GM12878 (cell line): ENCODE data around the gene RXRG.

ENCODE experiments used
- CTCF ChIP-seq, 3 experiments: IDR thresholded peaks in 2 of 3; conservative IDR thresholded peaks in 1 of 3; 2 replicates each; pipeline ENCODE4 v1.5.1; 2011; ENCODE audit warnings: low read depth in 3 of 3, low read length in 3 of 3, mild to moderate bottlenecking in 3 of 3, control low read depth in 2 of 3, moderate library complexity in 2 of 3, inconsistent platforms in 1 of 3, mixed read lengths in 1 of 3; ENCODE audit not compliant: control insufficient read depth in 2 of 3, insufficient read depth in 1 of 3; ENCODE audit errors: extremely low read depth in 1 of 3
- ETV6 ChIP-seq, 2 experiments: fragments of 450-650 bp in 1 of 2; IDR thresholded peaks in 1 of 2; conservative IDR thresholded peaks in 1 of 2; 2 replicates each; pipeline ENCODE4 v1.6.1; 2014; ENCODE audit warnings: antibody characterized with exemption in 1 of 2, borderline replicate concordance in 1 of 2, low read depth in 1 of 2, mild to moderate bottlenecking in 1 of 2, moderate library complexity in 1 of 2
- HDAC6 ChIP-seq: fragments of 200-600 bp; sonication (generic); IDR thresholded peaks from one replicate; pipeline ENCODE4 v1.8.0; 2017; ENCODE audit warnings: antibody characterized with exemption; ENCODE audit not compliant: unreplicated experiment
- MTA3 ChIP-seq: IDR thresholded peaks from 2 replicates; pipeline ENCODE4 v1.6.1; 2012; ENCODE audit warnings: low read length, inconsistent platforms, borderline replicate concordance
- NFYA ChIP-seq: IDR thresholded peaks from 2 replicates; pipeline ENCODE4 v1.6.1; 2011; ENCODE audit warnings: low read depth, mild to moderate bottlenecking, low read length, improper control_type of control experiment, borderline replicate concordance
- NRF1 ChIP-seq: conservative IDR thresholded peaks from 2 replicates; pipeline ENCODE4 v1.6.1; 2011; ENCODE audit warnings: mild to moderate bottlenecking, low read depth, low read length, improper control_type of control experiment
- RAD21 ChIP-seq: IDR thresholded peaks from 2 replicates; pipeline ENCODE4 v1.6.1; 2011; ENCODE audit warnings: mild to moderate bottlenecking, low read depth, low read length, moderate library complexity; ENCODE audit not compliant: insufficient read depth
- REST ChIP-seq: IDR thresholded peaks from 2 replicates; pipeline ENCODE4 v1.6.1; 2012; ENCODE audit warnings: mild to moderate bottlenecking, low read depth, low read length
- TCF7 ChIP-seq: IDR thresholded peaks from 2 replicates; pipeline ENCODE4 v1.6.1; 2014; ENCODE audit warnings: antibody characterized with exemption, borderline replicate concordance

- TF ChIP-seq CTCF (IDR thresholded peaks at IDR 0.05 in 2 of 3, conservative IDR thresholded peaks at IDR 0.05 in 1 of 3; ENCODE audit: control insufficient read depth in 2 of 3, extremely low read depth in 1 of 3, insufficient read depth in 1 of 3, low read depth in 3 of 3, low read length in 3 of 3), result no peak
- no peak for TF ChIP-seq REST
- TF ChIP-seq NFYA, result no peak
- TF ChIP-seq NRF1, result no peak
- TF ChIP-seq ETV6 (conservative IDR thresholded peaks at IDR 0.05 in 1 of 2, IDR thresholded peaks at IDR 0.05 in 1 of 2; ENCODE audit: borderline replicate concordance in 1 of 2, low read depth in 1 of 2), result no peak
- TF ChIP-seq TCF7, result no peak
- TF ChIP-seq RAD21, result no peak
- no peak for TF ChIP-seq MTA3
- no peak for TF ChIP-seq HDAC6
Observed at GRCh38 chr1:165426745-165427144, 18.2 kb downstream of the RXRG start.
